ENCODE data around the gene ZNF132. TPM values are rescaled to one million over a fixed set of nuclear protein-coding genes. Genes with fewer than 3 reads are reported as not detected.

The ZNF132 gene
- total and polyA plus RNA-seq, 9 of the 15 experiments (the other 6 are each of a cell fraction or from before 2014, with no cell fraction given), result 0.03 to 0.42 (median 0.10) TPM; not detected in 5

DNA sequence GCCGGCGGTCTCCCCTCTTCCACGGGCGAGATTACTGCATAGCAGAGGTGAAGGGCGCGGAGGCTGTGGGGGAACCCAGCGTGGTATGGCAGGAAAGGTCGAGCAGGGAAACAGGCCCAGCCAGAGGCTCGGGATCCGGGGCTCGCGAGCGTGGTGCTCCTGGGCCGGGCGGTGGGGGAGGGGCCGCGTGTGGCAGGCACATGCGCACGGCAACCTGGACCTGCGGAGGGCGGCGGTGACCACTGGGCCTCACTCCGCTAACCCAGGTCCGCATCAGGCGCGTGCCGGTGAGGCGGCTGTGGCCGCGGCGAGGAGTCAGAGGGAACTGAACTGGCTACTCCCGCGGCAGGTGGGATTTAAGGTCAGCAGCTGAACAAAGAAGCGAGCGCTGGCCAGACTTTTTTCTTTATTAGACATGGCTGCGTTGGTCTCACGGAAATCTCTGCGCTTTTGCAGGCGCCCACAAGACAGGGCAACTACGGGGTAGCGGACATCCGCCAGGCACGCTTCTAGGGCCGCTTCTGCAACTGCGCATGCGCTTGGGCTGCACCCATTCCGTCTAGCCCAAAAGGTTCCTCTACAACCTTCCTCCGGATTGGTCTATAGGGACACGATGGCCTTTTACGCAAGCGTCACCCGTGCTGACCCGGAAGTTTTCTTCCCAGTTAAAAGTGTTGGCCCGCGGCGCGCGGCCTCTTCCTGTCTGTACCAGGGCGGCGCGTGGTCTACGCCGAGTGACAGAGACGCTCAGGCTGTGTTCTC is 53.2 kb downstream of the ZNF132 start, which contains the start of gene RPS5 (continued):
- TF ChIP-seq, protein P1, sequence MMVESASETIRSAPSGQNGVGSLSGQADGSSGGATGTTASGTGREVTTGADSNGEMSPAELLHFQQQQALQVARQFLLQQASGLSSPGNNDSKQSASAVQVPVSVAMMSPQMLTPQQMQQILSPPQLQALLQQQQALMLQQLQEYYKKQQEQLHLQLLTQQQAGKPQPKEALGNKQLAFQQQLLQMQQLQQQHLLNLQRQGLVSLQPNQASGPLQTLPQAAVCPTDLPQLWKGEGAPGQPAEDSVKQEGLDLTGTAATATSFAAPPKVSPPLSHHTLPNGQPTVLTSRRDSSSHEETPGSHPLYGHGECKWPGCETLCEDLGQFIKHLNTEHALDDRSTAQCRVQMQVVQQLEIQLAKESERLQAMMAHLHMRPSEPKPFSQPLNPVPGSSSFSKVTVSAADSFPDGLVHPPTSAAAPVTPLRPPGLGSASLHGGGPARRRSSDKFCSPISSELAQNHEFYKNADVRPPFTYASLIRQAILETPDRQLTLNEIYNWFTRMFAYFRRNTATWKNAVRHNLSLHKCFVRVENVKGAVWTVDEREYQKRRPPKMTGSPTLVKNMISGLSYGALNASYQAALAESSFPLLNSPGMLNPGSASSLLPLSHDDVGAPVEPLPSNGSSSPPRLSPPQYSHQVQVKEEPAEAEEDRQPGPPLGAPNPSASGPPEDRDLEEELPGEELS (CRISPR knock-in tag; IDR thresholded peaks at IDR 0.05; ENCODE audit: borderline replicate concordance), result no peak
- TF ChIP-seq RUNX1 (IDR thresholded peaks at IDR 0.05; ENCODE audit: low read depth) (no peak), RB1 (IDR thresholded peaks at IDR 0.05; ENCODE audit: low read depth) (peak; percentile 75), ZNF583 (CRISPR knock-in tag; IDR thresholded peaks at IDR 0.05) (no peak), ZNF12 (CRISPR knock-in tag; IDR thresholded peaks at IDR 0.05) (0 out of 2 replicates have a peak, but pooled peaks have one; percentile 23), HCFC1 (IDR thresholded peaks at IDR 0.05; ENCODE audit: low read depth, low read length) (peak; percentile 84), NFIC (IDR thresholded peaks at IDR 0.05) (no peak), ZBTB1 (CRISPR knock-in tag; IDR thresholded peaks at IDR 0.05; ENCODE audit: borderline replicate concordance, low read depth) (no peak), ZNF143 (CRISPR knock-in tag; IDR thresholded peaks at IDR 0.05) (no peak), ZNF644 (tag; IDR thresholded peaks at IDR 0.05; ENCODE audit: low read depth) (no peak), ZNF165 (CRISPR knock-in tag; IDR thresholded peaks at IDR 0.05; ENCODE audit: borderline replicate concordance) (no peak), SMARCE1 (IDR thresholded peaks at IDR 0.05) (no peak), U2AF1 (optimal IDR thresholded peaks at IDR 0.05; ENCODE audit: low read depth, low read length) (no peak)
- TF ChIP-seq, protein P2, sequence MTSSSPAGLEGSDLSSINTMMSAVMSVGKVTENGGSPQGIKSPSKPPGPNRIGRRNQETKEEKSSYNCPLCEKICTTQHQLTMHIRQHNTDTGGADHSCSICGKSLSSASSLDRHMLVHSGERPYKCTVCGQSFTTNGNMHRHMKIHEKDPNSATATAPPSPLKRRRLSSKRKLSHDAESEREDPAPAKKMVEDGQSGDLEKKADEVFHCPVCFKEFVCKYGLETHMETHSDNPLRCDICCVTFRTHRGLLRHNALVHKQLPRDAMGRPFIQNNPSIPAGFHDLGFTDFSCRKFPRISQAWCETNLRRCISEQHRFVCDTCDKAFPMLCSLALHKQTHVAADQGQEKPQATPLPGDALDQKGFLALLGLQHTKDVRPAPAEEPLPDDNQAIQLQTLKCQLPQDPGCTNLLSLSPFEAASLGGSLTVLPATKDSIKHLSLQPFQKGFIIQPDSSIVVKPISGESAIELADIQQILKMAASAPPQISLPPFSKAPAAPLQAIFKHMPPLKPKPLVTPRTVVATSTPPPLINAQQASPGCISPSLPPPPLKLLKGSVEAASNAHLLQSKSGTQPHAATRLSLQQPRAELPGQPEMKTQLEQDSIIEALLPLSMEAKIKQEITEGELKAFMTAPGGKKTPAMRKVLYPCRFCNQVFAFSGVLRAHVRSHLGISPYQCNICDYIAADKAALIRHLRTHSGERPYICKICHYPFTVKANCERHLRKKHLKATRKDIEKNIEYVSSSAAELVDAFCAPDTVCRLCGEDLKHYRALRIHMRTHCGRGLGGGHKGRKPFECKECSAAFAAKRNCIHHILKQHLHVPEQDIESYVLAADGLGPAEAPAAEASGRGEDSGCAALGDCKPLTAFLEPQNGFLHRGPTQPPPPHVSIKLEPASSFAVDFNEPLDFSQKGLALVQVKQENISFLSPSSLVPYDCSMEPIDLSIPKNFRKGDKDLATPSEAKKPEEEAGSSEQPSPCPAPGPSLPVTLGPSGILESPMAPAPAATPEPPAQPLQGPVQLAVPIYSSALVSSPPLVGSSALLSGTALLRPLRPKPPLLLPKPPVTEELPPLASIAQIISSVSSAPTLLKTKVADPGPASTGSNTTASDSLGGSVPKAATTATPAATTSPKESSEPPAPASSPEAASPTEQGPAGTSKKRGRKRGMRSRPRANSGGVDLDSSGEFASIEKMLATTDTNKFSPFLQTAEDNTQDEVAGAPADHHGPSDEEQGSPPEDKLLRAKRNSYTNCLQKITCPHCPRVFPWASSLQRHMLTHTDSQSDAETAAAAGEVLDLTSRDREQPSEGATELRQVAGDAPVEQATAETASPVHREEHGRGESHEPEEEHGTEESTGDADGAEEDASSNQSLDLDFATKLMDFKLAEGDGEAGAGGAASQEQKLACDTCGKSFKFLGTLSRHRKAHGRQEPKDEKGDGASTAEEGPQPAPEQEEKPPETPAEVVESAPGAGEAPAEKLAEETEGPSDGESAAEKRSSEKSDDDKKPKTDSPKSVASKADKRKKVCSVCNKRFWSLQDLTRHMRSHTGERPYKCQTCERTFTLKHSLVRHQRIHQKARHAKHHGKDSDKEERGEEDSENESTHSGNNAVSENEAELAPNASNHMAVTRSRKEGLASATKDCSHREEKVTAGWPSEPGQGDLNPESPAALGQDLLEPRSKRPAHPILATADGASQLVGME (CRISPR knock-in tag; IDR thresholded peaks at IDR 0.05), result peak; percentile 15; the same call in 1 of the 2 replicates
- TF ChIP-seq, protein P3, sequence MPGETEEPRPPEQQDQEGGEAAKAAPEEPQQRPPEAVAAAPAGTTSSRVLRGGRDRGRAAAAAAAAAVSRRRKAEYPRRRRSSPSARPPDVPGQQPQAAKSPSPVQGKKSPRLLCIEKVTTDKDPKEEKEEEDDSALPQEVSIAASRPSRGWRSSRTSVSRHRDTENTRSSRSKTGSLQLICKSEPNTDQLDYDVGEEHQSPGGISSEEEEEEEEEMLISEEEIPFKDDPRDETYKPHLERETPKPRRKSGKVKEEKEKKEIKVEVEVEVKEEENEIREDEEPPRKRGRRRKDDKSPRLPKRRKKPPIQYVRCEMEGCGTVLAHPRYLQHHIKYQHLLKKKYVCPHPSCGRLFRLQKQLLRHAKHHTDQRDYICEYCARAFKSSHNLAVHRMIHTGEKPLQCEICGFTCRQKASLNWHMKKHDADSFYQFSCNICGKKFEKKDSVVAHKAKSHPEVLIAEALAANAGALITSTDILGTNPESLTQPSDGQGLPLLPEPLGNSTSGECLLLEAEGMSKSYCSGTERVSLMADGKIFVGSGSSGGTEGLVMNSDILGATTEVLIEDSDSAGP (CRISPR knock-in tag; IDR thresholded peaks at IDR 0.05), result no peak
- TF ChIP-seq, protein P4, sequence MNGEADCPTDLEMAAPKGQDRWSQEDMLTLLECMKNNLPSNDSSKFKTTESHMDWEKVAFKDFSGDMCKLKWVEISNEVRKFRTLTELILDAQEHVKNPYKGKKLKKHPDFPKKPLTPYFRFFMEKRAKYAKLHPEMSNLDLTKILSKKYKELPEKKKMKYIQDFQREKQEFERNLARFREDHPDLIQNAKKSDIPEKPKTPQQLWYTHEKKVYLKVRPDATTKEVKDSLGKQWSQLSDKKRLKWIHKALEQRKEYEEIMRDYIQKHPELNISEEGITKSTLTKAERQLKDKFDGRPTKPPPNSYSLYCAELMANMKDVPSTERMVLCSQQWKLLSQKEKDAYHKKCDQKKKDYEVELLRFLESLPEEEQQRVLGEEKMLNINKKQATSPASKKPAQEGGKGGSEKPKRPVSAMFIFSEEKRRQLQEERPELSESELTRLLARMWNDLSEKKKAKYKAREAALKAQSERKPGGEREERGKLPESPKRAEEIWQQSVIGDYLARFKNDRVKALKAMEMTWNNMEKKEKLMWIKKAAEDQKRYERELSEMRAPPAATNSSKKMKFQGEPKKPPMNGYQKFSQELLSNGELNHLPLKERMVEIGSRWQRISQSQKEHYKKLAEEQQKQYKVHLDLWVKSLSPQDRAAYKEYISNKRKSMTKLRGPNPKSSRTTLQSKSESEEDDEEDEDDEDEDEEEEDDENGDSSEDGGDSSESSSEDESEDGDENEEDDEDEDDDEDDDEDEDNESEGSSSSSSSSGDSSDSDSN (IDR thresholded peaks at IDR 0.05; ENCODE audit: borderline replicate concordance in 1 of 2, low read depth in 2 of 2, low read length in 2 of 2), result no peak

Data from K562 (cell line).